GM04503 (cell line): ENCODE results near the gene ZNF514.
A peak's percentile ranks its signal among the peaks of the same experiment; 100 is the strongest.
"Not testable (repeated sequence)": the region's sequence is repeated elsewhere in the genome, so short reads cannot be mapped to it uniquely, and the experiment has no call there.

Source experiments
- DNase-seq: peaks from one replicate; pipeline ENCODE4 v3.0.0-alpha.2; 2012; ENCODE audit warnings: low read depth

The ZNF514 gene

GRCh38 chr2:95159690-95160449 is at the start of gene ZNF514:
ZNF514 (minus strand) TSS chr2:95159848; CDS start chr2:95153253, 6,595 bp downstream.
- peak; percentile 14 for DNase-seq

GRCh38 chr2:95208106-95208505 is 48.5 kb upstream of the ZNF514 start:
- no peak for DNase-seq

DNA sequence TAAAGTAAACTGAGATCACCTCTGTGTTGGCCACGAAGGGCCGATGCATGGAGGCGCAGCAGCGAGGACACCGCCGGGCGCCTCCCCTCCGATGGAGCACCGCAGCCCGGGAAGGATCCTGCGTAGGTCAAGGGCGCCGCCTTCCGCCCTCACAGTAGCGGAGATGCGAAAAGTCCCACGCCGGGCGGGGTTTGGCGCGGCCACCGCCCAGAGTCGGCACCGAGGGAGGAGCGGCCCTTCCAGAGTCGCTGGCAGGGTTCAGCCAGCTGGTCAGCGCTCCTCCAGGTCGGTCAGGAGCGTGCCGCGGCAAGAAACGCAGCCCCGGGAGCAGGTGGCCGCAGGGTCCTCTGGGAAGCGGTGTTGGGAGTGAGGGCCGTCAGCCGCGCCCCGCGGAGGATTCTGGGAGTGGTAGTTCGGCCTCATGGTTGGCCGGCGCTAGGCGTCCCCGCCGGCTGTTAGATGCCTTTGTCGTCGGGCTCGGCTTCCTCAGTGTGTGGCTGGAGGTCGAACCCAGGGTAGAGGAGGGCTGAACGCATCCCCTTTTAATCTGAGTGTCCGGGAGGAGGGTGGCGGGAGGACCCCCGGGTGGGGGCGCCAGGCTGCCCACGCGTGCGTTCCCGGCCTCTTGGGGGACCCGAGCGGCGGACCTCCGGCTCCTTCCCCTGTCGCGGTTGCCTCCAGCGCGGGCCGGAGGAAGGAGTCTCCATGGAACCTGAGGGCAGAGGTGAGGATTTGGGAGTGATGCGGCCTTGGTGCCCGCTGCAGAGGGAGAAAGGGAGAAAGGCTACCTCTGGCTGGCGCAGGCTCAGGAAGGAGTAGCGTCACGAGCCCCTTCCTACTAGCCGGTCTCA is 47.7 kb upstream of the ZNF514 start, which contains the start of gene ZNF892:
TSS of gene ZNF892 (plus strand) at position 411 of the 851 bp plus-strand sequence. CDS start at position 706, 295 bp downstream.
- peak; percentile 55 for DNase-seq

- DNase-seq = no peak
Observed at GRCh38 chr2:95206096-95206495, 46.4 kb upstream of the ZNF514 start.

GRCh38 chr2:95204396-95204795 is 44.7 kb upstream of the ZNF514 start:
- no peak for DNase-seq

GRCh38 chr2:95203911-95204310 is 44.3 kb upstream of the ZNF514 start:
- DNase-seq = no peak

DNA sequence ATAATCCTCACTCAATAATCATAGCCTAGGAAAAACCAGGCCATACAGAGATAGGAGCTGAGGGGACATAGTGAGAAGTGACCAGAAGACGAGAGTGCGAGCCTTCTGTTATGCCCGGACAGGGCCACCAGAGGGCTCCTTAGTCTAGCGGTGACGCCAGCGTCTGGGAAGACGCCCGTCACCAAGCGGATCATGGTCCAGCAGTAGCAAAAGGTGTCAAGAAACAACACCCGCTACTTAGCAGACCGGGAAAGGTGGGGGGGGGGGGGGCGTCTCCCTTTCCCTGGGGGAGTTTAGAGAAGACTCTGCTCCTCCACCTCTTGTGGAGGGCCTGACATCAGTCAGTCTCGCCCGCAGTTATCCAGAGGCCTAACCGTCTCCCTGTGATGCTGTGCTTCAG is 33.3 kb upstream of the ZNF514 start:
- DNase-seq = not testable (repeated sequence)

DNA sequence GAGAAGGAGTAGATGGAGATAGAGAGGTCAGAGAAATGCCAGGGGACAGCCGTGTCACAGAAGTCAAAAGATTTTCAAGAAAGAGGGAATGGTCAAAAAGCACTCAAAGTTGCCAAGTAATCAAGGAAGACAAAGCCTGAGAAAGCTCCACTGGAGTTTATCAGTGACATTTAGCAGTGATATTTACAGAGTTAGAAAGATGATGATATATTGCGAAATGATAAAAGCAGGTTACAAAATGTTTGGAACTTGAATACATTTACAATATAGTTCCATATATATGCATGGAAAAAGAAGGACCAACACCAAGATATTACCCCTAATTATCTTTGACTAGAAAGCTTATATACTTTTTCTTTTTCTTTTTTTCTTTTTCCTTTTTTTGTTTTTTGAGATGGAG is 26.3 kb upstream of the ZNF514 start:
- DNase-seq = no peak

- no peak for DNase-seq
Observed at GRCh38 chr2:95185197-95185596, 25.5 kb upstream of the ZNF514 start.

- DNase-seq = no peak
Observed at GRCh38 chr2:95181774-95182173, 22.1 kb upstream of the ZNF514 start.

GRCh38 chr2:95179451-95179850 is 19.8 kb upstream of the ZNF514 start:
- DNase-seq = no peak

GRCh38 chr2:95174031-95174542 is 14.4 kb upstream of the ZNF514 start:
- no peak for DNase-seq

- no peak for DNase-seq
Observed at GRCh38 chr2:95171902-95172301, 12.3 kb upstream of the ZNF514 start.

GRCh38 chr2:95166065-95166763 is 6.6 kb upstream of the ZNF514 start:
- no peak for DNase-seq

DNA sequence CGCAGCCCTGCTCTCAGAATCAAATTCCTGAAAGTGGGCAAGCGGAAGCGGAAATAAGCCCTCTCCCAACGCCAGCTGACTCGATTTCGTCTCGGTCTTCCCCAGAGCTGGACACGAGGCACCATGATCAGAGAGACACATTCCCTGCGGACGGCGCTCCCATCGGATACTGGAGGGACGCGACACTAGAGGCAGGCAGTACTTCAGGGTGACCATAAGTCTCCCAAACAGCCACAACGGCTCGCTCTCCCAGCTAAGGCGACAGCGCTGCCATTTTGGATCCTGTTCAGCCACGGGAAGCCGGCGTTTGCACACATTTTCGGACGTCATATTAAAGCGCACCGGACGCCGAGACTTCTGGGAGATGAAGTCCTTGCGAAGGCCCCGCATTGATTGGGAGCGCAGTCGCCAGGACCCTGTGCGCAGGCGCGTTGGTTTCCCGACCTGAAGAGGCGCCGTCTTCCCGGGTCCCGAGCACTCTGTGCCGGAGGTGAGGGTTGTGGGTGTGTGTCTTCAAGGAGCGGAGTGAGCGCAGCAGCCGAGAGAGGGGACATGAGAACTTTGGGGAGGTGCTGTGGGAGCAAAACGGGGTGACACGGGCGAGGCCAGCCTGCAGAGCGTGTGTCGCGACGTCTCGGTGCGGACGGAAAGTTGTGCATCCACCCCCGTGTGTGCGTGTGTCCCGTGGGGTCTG is 5.9 kb upstream of the ZNF514 start, which contains the start of gene ZNF2:
TSS of gene ZNF2 (plus strand) at position 439 of the 694 bp plus-strand sequence. CDS start 10,418 bp downstream, outside the sequence.
- DNase-seq = peak; percentile 82

- DNase-seq = no peak
Observed at GRCh38 chr2:95165030-95165370, 5.4 kb upstream of the ZNF514 start.

DNA sequence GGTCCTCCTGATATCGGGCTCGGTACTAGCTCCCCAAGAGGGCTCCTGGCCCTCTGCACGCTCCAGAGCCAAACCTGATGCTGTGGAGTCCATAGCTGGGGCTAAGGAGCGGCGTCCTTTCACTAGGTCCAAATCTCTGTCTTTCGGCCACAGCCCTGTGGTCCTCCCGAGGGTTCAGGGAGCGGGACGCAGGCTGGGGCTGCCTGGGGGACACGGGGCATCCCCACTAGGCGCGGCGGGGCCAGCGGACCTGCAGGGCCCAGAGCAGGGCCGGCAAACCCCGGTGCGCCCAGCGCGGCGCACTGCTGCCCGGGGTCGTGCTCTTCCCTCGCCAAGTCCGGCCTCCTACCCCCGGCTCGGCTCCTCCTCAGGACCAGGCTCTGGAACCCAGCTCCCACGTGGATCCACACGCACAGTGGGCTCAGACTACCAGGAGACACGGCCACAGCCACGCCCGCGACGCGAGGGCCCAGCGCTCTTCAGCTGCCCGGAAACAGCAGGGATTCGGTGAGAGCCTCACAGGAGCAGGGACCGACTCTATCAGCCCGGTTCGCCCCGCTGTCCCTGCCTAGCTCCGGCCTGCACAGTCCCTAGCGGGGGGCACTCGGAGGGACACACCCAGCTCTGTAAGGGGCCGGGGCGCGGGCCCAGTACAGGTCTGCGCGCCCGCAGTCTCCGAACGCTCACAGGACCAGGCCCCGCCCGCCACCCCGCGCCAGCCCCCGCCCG is 593 bp downstream of the ZNF514 start:
- DNase-seq = no peak

- DNase-seq = no peak
Observed at GRCh38 chr2:95158441-95158840, 1.2 kb downstream of the ZNF514 start.

- no peak for DNase-seq
Observed at GRCh38 chr2:95149397-95149984, 10.2 kb downstream of the ZNF514 start.

GRCh38 chr2:95143838-95144237 is 15.8 kb downstream of the ZNF514 start:
- DNase-seq = no peak
